ENCODE data around the gene ST7. TPM values are rescaled to one million over a fixed set of nuclear protein-coding genes. Genes with fewer than 3 reads are reported as not detected.

The ST7 gene
- total RNA-seq, 1 donor from 2014 or later, result 107 TPM

DNA sequence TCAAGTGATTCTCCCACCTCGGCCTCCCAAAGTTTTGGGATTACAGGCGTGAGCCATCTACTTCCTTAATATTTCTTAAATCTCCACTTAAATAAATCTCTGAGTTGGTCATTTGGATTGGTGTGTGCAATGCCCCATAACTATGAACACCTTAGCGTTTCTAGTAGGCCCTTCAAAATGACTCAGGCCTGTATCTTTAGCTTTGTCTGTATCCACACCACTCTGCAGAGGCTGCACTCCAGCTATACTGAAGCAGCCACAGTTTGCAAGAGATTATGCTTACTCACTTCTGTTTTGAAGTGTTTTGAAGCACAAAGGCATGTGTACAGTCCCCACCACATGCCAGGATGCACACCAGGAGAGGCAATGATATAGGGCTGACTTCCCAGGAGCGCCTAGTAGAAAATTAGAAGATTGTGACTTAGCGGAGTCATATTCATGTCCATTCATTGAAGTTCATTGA, 2.4 kb upstream of the ST7 start:
- peaks cover 6% of the 10 kb centered on the region for H3K4me1 Mint-ChIP-seq (ENCODE audit: low read depth, unreplicated experiment)
- H3K36me3 Mint-ChIP-seq (ENCODE audit: unreplicated experiment), result no peaks in the 10 kb centered on the region
- H3K4me3 Mint-ChIP-seq (ENCODE audit: unreplicated experiment), result no peak overlapping the region
- DNase-seq, result no peak
- peaks cover 3% of the 10 kb centered on the region for H3K9me3 Mint-ChIP-seq (ENCODE audit: unreplicated experiment)
- H3K27me3 Mint-ChIP-seq (ENCODE audit: unreplicated experiment), result peaks cover 2% of the 10 kb centered on the region
- H3K27ac Mint-ChIP-seq (ENCODE audit: unreplicated experiment), result no peak overlapping the region
- no peak for TF ChIP-seq CTCF (IDR thresholded peaks at IDR 0.05; ENCODE audit: partially characterized antibody, unreplicated experiment)

GRCh38 chr7:116951366-116952292, 1.7 kb upstream of the ST7 start:
- Mint-ChIP-seq H3K4me1 (ENCODE audit: low read depth, unreplicated experiment) (peaks cover 6% of the 10 kb centered on the region), H3K36me3 (ENCODE audit: unreplicated experiment) (no peaks in the 10 kb centered on the region), H3K27ac (ENCODE audit: unreplicated experiment) (no peak overlapping the region), H3K4me3 (ENCODE audit: unreplicated experiment) (no peak overlapping the region), H3K9me3 (ENCODE audit: unreplicated experiment) (peaks cover 3% of the 10 kb centered on the region), H3K27me3 (ENCODE audit: unreplicated experiment) (peaks cover 2% of the 10 kb centered on the region)
- DNase-seq, result no peak
- TF ChIP-seq CTCF (IDR thresholded peaks at IDR 0.05; ENCODE audit: partially characterized antibody, unreplicated experiment), result no peak

DNA sequence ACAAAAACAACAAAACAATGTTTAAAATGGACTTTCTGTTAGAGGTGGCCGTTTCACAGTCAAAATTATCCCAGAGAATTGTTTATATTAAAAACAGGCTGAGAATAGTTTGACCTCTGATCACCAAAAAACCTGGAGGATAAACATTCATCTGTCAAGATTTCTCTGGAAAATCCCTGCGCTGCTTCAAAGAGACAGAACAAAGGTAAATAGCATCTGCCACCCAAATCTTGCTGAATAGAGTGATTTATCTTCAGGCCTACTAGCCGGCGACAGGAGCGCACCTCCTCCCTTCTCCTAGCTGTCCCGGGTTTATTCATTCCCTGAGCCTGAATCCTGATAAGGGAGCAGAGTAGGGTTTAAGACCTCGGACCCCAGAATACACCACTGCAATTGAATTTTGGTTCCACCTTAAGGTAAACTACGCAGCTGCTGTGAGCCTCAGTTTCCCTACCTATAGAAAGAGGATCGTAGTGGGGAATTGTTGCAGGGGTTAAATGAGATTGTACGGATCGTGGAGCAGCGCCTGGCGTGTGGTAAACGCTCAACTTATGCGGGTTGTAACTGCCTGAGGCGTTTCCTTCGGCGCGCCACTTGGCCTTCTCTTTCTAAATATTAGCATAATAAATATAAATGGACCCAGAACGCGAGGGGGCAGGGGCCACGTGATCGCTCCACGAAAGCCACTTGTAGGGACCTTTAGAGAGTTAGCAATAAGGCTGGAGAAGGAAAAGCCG, 498 bp upstream of the ST7 start:
- H3K27me3 Mint-ChIP-seq (ENCODE audit: unreplicated experiment), result peaks cover 2% of the 10 kb centered on the region
- H3K9me3 Mint-ChIP-seq (ENCODE audit: unreplicated experiment), result peaks cover 3% of the 10 kb centered on the region

DNA sequence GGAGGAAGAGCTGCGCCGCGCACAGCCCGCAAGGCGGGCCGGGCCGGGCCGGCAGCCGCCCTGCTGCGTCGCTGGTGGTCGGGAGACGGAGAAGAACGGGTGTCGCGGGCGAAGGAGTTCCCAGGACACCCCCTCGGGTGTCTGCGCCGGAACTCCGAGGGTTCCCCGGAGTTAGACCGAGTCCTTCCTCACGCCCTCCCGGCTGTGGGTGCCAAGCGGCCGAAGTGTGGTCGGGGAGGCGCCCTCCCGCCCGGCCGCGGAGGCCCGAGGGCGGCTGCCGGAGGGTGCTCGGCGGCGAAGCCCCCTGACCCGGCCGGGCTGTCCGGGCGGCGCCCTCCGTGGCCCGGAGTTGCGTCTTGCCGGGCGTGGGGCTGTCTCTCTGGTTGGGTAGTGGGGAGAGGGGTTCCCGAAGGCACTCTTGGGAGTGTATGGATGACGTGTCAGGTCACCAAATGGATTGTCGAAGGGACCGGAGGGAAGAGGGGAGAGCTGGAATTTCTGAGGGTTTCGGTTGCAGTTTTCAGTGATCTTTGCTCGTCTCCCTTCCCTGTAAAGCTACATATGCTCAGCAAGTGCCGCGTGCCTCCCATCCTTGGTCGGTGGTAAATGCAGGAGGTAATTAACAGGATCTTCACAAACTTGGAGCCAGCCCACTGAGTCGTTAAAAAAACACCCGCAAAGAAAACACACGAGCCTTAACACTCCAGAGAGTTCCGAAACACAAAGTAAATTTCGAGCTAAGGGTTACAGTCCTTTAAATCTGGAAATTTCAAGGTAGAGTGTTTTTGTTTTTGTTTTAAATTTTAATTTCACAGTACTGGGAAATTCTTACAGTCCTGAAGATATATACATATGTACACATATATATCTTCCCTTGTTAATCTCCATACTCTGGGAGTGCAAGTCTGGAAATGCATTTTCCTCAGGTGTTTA, 871 bp downstream of the ST7 start:
- Mint-ChIP-seq H3K36me3 (ENCODE audit: unreplicated experiment) (no peaks in the 10 kb centered on the region), H3K4me3 (ENCODE audit: unreplicated experiment) (peak overlapping the region; percentile 94), H3K27ac (ENCODE audit: unreplicated experiment) (peak overlapping the region; percentile 93), H3K27me3 (ENCODE audit: unreplicated experiment) (peaks cover 2% of the 10 kb centered on the region), H3K9me3 (ENCODE audit: unreplicated experiment) (peaks cover 1% of the 10 kb centered on the region), H3K4me1 (ENCODE audit: low read depth, unreplicated experiment) (peaks cover 6% of the 10 kb centered on the region)
- TF ChIP-seq CTCF (IDR thresholded peaks at IDR 0.05; ENCODE audit: partially characterized antibody, unreplicated experiment), result no peak
- peak; percentile 51 for DNase-seq

More for the DNA sequence above, 498 bp upstream of the ST7 start:
- no peaks in the 10 kb centered on the region for H3K36me3 Mint-ChIP-seq (ENCODE audit: unreplicated experiment)
- peak; percentile 64 for DNase-seq
- H3K27ac Mint-ChIP-seq (ENCODE audit: unreplicated experiment), result peak overlapping the region; percentile 8
- peak overlapping the region; percentile 78 for H3K4me3 Mint-ChIP-seq (ENCODE audit: unreplicated experiment)
- no peak for TF ChIP-seq CTCF (IDR thresholded peaks at IDR 0.05; ENCODE audit: partially characterized antibody, unreplicated experiment)
- peaks cover 6% of the 10 kb centered on the region for H3K4me1 Mint-ChIP-seq (ENCODE audit: low read depth, unreplicated experiment)
